HCT116 (cell line): Measurements from ENCODE around the gene NUDT16L1. TPM values are rescaled to one million over a fixed set of nuclear protein-coding genes. Genes with fewer than 3 reads are reported as not detected.

ENCODE experiments used
- ATAC-seq: fragments of 200-7000 bp; cut with Tn5 transposase; 2 replicates; pipeline ENCODE4 v1.9.1; 2020; ENCODE audit warnings: mild to moderate bottlenecking, moderate library complexity
- BruUV-seq: library from RNA; stranded (reverse); fragments of 400-500 nt; replicated peaks from 2 replicates; lab custom pipeline; 2021; lab: Mats Ljungman, UMichigan
- CTCF ChIA-PET: fragments of 300-600 bp; sonication (Branson Sonifier 250); formaldehyde crosslinking; loops from one replicate; lab custom pipeline; 2021; ENCODE audit warnings: antibody characterized with exemption; lab: Charles Lee
- POLR2A ChIA-PET: fragments of 300-600, 350-600 bp; sonication (Branson Sonifier 250); formaldehyde crosslinking; loops from one replicate; lab custom pipeline; 2021; ENCODE audit warnings: antibody characterized with exemption; lab: Charles Lee
- RAD21 ChIA-PET, 2 experiments: fragments of 300-600 bp; sonication (Branson Sonifier 250); formaldehyde crosslinking; loops; one replicate each; lab custom pipeline; 2023; ENCODE audit warnings: low total read pairs in 2 of 2; ENCODE audit not compliant: uncharacterized antibody in 2 of 2, unreplicated experiment in 2 of 2, low non-redundant PET in 1 of 2; lab: Charles Lee
- DNase-seq: peaks from one replicate; pipeline ENCODE4 v3.0.0-alpha.2; 2010; ENCODE audit warnings: low read depth, low spot score
- H2AFZ ChIP-seq: fragments of 200-600 bp; shearing (Covaris generic), sonication (generic); 2 replicates; pipeline ENCODE4 v1.6.1; 2017; ENCODE audit warnings: low read depth, mixed run types, mixed read lengths, antibody characterized with exemption, low read length; ENCODE audit not compliant: poor library complexity, severe bottlenecking
- H3K27ac ChIP-seq: 2 replicates; pipeline ENCODE4 v1.5.1; 2012; ENCODE audit warnings: low read depth, low read length
- H3K27me3 ChIP-seq: fragments of 200-600 bp; sonication (generic); 2 replicates; pipeline ENCODE4 v1.6.1; 2016; ENCODE audit warnings: mixed run types, low read length, mixed read lengths; ENCODE audit not compliant: insufficient read depth
- H3K36me3 ChIP-seq, 2 experiments: fragments of 200-500 bp in 1 of 2; fragments of 200-600 bp in 1 of 2; sonication (Bioruptor generic) in 1 of 2; sonication (generic) in 1 of 2; 2 replicates each; pipeline versions ENCODE4 v1.5.1 to v1.6.1; 2014 to 2016; ENCODE audit warnings: low read length in 2 of 2, inconsistent platforms in 1 of 2, mixed read lengths in 1 of 2, mixed run types in 1 of 2; ENCODE audit not compliant: insufficient read depth in 2 of 2, control insufficient read depth in 1 of 2
- H3K4me1 ChIP-seq, 2 experiments: fragments of 200-600 bp in 1 of 2; sonication (generic) in 1 of 2; 2 replicates each; pipeline versions ENCODE4 v1.5.1 to v1.6.1; 2012 to 2017; ENCODE audit warnings: low read length in 2 of 2, inconsistent platforms in 1 of 2, mild to moderate bottlenecking in 1 of 2, mixed read lengths in 1 of 2, mixed run types in 1 of 2, moderate library complexity in 1 of 2; ENCODE audit not compliant: insufficient read depth in 2 of 2, control insufficient read depth in 1 of 2
- H3K4me2 ChIP-seq: fragments of 200-600 bp; sonication (generic); 2 replicates; pipeline ENCODE4 v1.6.1; 2017; ENCODE audit warnings: mixed run types, low read length, mixed read lengths
- H3K4me3 ChIP-seq, 2 experiments: fragments of 200-600 bp in 1 of 2; sonication (generic) in 1 of 2; replicated peaks in 1 of 2; 2 replicates each; pipeline ENCODE4 v1.5.1; 2011 to 2016; ENCODE audit warnings: low read length in 2 of 2, control low read depth in 1 of 2, low read depth in 1 of 2, mild to moderate bottlenecking in 1 of 2, mixed read lengths in 1 of 2, mixed run types in 1 of 2
- H3K79me2 ChIP-seq: fragments of 200-600 bp; sonication (generic); 2 replicates; pipeline ENCODE4 v1.6.1; 2017; ENCODE audit warnings: mild to moderate bottlenecking, mixed run types, low read length, moderate library complexity, mixed read lengths; ENCODE audit not compliant: insufficient read depth
- H3K9ac ChIP-seq: fragments of 200-600 bp; sonication (generic); 2 replicates; pipeline ENCODE4 v1.6.1; 2016; ENCODE audit warnings: low read length, mixed read lengths
- H3K9me2 ChIP-seq: fragments of 200-600 bp; sonication (generic), shearing (Covaris generic); 2 replicates; pipeline ENCODE4 v1.6.1; 2017; ENCODE audit warnings: mixed run types, mild to moderate bottlenecking, moderate library complexity; ENCODE audit not compliant: insufficient read depth
- H3K9me3 ChIP-seq, 2 experiments: fragments of 200-500 bp in 1 of 2; fragments of 200-600 bp in 1 of 2; sonication (Bioruptor generic) in 1 of 2; sonication (generic) in 1 of 2; 2 replicates each; pipeline ENCODE4 v1.6.1; 2014 to 2017; ENCODE audit warnings: low read length in 2 of 2, mixed read lengths in 2 of 2, inconsistent platforms in 1 of 2, low read depth in 1 of 2, mild to moderate bottlenecking in 1 of 2, mixed run types in 1 of 2, moderate library complexity in 1 of 2; ENCODE audit not compliant: control insufficient read depth in 1 of 2, insufficient read depth in 1 of 2
- H4K20me1 ChIP-seq: fragments of 200-600 bp; sonication (generic), shearing (Covaris generic); 2 replicates; pipeline ENCODE4 v1.6.1; 2017; ENCODE audit warnings: mixed run types, mild to moderate bottlenecking, moderate library complexity; ENCODE audit not compliant: insufficient read depth
- CBX3 ChIP-seq: IDR thresholded peaks from 2 replicates; pipeline ENCODE4 v1.6.1; 2012; ENCODE audit warnings: low read depth
- ELF1 ChIP-seq: IDR thresholded peaks from 2 replicates; pipeline ENCODE4 v1.6.1; 2012; ENCODE audit warnings: low read depth, borderline replicate concordance
- EZH2phosphoT487 ChIP-seq: fragments of 200-600 bp; IDR thresholded peaks from 2 replicates; pipeline ENCODE4 v1.6.1; 2018; ENCODE audit warnings: antibody characterized with exemption, borderline replicate concordance
- FOSL1 ChIP-seq: IDR thresholded peaks from 2 replicates; pipeline ENCODE4 v1.6.1; 2012; ENCODE audit warnings: low read depth
- JUND ChIP-seq: IDR thresholded peaks from 2 replicates; pipeline ENCODE4 v1.6.1; 2012
- POLR2A ChIP-seq: IDR thresholded peaks from 2 replicates; pipeline ENCODE4 v1.7.0; 2011; ENCODE audit warnings: borderline replicate concordance; ENCODE audit not compliant: insufficient read depth, insufficient read length; ENCODE audit errors: extremely low read depth
- SIN3A ChIP-seq: IDR thresholded peaks from 2 replicates; pipeline ENCODE4 v1.6.1; 2012; ENCODE audit warnings: low read depth
- SP1 ChIP-seq: IDR thresholded peaks from 2 replicates; pipeline ENCODE4 v1.6.1; 2012; ENCODE audit warnings: low read depth
- SRF ChIP-seq: IDR thresholded peaks from 2 replicates; pipeline ENCODE4 v1.6.1; 2012; ENCODE audit warnings: low read depth
- TCF7L2 ChIP-seq: IDR thresholded peaks from 2 replicates; pipeline ENCODE4 v1.7.0; 2011; ENCODE audit warnings: borderline replicate concordance, inconsistent platforms; ENCODE audit not compliant: insufficient read depth, insufficient read length; ENCODE audit errors: extremely low read depth
- ZFX ChIP-seq: fragments of 450-650 bp; IDR thresholded peaks from 2 replicates; pipeline ENCODE4 v1.6.1; 2017
- intact Hi-C: fragments of 100-400 bp; cut with micrococcal nuclease; formaldehyde crosslinking; loops from 2 replicates; pipeline ENCODE4 v1.10.0; 2022
- total RNA-seq: library from RNA; stranded (reverse); gene quantifications from one replicate; pipeline ENCODE4 v1.2.1, GENCODE V29; 2021; ENCODE audit not compliant: unreplicated experiment
- TF ChIP-seq, protein P1 (sequence below): IDR thresholded peaks from 2 replicates; pipeline ENCODE4 v1.6.1; 2012
- TF ChIP-seq, protein P2 (sequence below): IDR thresholded peaks from 2 replicates; pipeline ENCODE4 v1.6.1; 2011; ENCODE audit warnings: mild to moderate bottlenecking, low read length, moderate library complexity; ENCODE audit not compliant: insufficient replicate concordance; ENCODE audit errors: extremely low read depth
- TF ChIP-seq, protein P3 (sequence below): IDR thresholded peaks from 2 replicates; pipeline ENCODE4 v1.6.1; 2012; ENCODE audit warnings: low read depth
- TF ChIP-seq, protein P4 (sequence below): IDR thresholded peaks from 2 replicates; pipeline ENCODE4 v1.6.1; 2012

Gene NUDT16L1
- total RNA-seq, 1 experiment from 2014 or later, result 23.4 TPM

DNA sequence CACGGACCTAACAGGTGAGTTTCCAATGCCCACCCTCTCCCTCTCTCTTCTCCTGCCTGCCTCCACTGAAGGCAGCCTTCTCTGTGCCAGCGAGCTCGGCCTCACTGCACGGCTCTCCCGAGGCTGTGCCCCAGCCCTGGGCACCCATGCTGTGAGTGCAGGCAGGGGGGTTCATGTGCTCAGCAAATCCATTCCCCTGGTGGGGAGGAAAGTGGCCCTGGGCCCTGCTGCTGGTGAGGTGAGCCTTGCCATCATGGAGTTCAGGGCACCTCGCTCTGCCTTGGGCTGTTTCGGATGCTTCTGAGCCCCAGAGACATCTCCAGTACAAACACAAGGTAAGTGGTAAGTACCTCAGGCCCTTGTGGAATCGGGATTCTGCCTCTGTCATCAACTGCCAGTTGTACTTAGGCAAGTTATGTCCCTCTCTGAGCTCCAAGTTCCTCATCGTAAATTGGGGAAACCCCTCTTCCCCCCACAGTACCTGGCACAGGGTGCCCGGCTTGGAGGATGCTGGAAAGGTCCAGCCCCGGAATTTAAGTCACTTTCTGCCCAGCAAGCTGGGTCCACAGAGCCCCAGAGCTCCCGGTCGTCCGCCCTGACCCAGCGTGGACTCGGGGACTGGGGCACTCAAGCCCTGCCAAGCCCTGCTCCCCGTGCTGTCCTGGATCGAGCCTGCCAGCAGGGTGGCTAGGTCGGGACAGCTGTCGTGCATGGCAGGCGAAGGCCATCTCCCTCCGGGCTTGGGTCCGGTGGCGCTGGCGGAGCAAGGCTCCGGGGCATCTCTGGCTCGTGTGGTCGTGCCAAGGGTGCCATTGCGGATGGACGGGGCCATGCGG is 684 bp upstream of the NUDT16L1 start:
- Histone ChIP-seq H3K36me3 (peaks cover 0 to 2% of the 10 kb centered on the region in 2 experiments; a peak in 1 of 4 replicates), H3K4me1 (peaks cover 8 to 16% of the 10 kb centered on the region in 2 experiments; a peak in 2 of 4 replicates), H2AFZ (no peak overlapping the region), H3K4me3 (peak overlapping the region; percentile 40 to 82), H3K4me2 (peak overlapping the region; percentile 94), H3K27me3 (no peaks in the 10 kb centered on the region), H3K27ac (peak overlapping the region; percentile 47), H3K79me2 (no peaks in the 10 kb centered on the region; the same call in 1 of the 2 replicates), H4K20me1 (no peaks in the 10 kb centered on the region), H3K9ac (peak overlapping the region; percentile 56), H3K9me3 (no peaks in the 10 kb centered on the region), H3K9me2 (no peaks in the 10 kb centered on the region)
- TSS peak; percentile 36 for BruUV-seq
- ChIA-PET CTCF (no interaction called here), POLR2A (interaction anchor here (0.8 to 1.4 kb wide), 2 partner anchors 12 to 76 kb away, joined by 3 read pairs; no protein-coding TSS in a partner anchor), RAD21 (no interaction called here)
- DNase-seq (no peak), ATAC-seq (peak; percentile 6)
- TF ChIP-seq TCF7L2, result no peak
- TF ChIP-seq JUND, result no peak
- TF ChIP-seq SRF, result no peak
- no peak for TF ChIP-seq CBX3
- TF ChIP-seq, protein P1, sequence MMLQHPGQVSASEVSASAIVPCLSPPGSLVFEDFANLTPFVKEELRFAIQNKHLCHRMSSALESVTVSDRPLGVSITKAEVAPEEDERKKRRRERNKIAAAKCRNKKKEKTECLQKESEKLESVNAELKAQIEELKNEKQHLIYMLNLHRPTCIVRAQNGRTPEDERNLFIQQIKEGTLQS, result no peak
- TF ChIP-seq POLR2A, result no peak
- no peak for TF ChIP-seq FOSL1
- no peak for TF ChIP-seq ELF1
- no peak for TF ChIP-seq SIN3A
- no peak for TF ChIP-seq EZH2phosphoT487
- TF ChIP-seq, protein P2, sequence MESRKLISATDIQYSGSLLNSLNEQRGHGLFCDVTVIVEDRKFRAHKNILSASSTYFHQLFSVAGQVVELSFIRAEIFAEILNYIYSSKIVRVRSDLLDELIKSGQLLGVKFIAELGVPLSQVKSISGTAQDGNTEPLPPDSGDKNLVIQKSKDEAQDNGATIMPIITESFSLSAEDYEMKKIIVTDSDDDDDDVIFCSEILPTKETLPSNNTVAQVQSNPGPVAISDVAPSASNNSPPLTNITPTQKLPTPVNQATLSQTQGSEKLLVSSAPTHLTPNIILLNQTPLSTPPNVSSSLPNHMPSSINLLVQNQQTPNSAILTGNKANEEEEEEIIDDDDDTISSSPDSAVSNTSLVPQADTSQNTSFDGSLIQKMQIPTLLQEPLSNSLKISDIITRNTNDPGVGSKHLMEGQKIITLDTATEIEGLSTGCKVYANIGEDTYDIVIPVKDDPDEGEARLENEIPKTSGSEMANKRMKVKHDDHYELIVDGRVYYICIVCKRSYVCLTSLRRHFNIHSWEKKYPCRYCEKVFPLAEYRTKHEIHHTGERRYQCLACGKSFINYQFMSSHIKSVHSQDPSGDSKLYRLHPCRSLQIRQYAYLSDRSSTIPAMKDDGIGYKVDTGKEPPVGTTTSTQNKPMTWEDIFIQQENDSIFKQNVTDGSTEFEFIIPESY, result no peak
- no peak for TF ChIP-seq ZFX
- no peak for TF ChIP-seq SP1
- TF ChIP-seq, protein P3, sequence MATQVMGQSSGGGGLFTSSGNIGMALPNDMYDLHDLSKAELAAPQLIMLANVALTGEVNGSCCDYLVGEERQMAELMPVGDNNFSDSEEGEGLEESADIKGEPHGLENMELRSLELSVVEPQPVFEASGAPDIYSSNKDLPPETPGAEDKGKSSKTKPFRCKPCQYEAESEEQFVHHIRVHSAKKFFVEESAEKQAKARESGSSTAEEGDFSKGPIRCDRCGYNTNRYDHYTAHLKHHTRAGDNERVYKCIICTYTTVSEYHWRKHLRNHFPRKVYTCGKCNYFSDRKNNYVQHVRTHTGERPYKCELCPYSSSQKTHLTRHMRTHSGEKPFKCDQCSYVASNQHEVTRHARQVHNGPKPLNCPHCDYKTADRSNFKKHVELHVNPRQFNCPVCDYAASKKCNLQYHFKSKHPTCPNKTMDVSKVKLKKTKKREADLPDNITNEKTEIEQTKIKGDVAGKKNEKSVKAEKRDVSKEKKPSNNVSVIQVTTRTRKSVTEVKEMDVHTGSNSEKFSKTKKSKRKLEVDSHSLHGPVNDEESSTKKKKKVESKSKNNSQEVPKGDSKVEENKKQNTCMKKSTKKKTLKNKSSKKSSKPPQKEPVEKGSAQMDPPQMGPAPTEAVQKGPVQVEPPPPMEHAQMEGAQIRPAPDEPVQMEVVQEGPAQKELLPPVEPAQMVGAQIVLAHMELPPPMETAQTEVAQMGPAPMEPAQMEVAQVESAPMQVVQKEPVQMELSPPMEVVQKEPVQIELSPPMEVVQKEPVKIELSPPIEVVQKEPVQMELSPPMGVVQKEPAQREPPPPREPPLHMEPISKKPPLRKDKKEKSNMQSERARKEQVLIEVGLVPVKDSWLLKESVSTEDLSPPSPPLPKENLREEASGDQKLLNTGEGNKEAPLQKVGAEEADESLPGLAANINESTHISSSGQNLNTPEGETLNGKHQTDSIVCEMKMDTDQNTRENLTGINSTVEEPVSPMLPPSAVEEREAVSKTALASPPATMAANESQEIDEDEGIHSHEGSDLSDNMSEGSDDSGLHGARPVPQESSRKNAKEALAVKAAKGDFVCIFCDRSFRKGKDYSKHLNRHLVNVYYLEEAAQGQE, result no peak
- TF ChIP-seq, protein P4, sequence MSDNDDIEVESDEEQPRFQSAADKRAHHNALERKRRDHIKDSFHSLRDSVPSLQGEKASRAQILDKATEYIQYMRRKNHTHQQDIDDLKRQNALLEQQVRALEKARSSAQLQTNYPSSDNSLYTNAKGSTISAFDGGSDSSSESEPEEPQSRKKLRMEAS, result no peak
- intact Hi-C loops, result no loop called here
